Hippocampal formation (tissue), 2 donors: ENCODE results near the gene UACA.
"Not testable (repeated sequence)": the region's sequence is repeated elsewhere in the genome, so short reads cannot be mapped to it uniquely, and the experiment has no call there.

Experiments used
- DNase-seq, 2 donors: peaks; one replicate each; lab custom pipeline; 2025; lab: John Stamatoyannopoulos, UW

Gene UACA

DNA sequence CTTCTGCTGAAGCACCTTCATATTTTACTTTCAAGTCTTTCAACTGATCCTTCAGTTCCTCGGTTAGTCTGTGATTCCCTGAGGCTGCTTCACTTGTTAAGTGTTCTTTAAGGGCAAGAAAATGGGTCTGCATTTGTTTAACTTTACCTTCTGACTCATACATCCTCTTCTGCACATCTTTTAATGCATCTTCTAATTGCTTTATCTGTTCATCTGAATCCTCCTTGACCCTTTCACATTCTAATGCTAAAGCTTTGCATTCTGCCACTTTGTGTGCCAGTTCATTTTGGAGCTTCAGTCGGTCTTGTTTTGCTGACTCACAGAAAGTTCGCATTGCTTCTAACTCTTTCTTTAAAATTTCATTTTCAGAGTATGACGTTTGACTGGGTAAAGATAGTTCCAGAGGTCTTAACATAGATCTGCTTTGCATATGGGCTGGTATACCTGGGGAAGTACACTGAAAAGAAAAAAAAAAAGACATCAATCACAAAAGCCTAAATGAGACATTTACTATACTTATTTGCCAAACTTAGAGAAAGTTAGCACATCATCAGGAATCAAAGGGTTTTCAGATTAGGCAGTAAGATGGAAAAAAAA, 94.3 kb downstream of the UACA start:
- DNase-seq = no peak

DNA sequence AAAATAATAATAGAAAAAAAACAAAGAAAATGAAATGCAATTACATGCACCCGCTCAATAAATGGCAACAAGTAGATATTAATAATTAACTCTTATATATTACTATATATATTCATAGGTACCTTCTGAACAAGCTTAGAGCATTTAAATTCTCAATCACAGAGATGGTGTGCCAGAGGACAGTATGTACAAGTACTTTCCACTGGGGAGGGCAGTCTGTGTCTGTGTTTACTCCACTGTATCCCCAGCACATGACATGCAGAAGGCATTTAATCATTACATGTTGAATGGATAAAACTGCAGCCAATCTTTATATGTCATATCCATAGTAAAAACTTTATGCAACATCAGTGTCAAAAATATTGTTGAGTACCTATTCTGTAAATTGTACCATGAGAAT, 97.8 kb downstream of the UACA start:
- no peak for DNase-seq

DNA sequence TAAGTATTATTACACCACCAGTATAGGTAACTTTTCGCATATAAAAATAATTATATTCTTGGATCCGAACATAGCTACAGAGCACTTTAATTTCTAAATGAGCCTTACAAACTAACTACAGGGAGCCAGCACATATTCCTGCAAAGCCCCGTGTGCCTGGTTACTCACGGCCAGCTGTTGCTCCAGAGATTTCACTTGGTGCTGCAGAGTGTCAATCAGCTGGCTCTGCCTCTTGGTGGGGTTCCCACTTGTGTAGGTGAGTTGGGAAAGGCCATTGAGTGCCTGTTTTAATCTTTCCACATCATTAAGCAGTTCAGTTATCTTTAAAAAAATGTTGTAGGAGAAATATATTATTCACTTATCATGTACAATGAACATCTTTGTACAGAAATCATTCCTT, 98.9 kb downstream of the UACA start:
- DNase-seq = no peak

DNA sequence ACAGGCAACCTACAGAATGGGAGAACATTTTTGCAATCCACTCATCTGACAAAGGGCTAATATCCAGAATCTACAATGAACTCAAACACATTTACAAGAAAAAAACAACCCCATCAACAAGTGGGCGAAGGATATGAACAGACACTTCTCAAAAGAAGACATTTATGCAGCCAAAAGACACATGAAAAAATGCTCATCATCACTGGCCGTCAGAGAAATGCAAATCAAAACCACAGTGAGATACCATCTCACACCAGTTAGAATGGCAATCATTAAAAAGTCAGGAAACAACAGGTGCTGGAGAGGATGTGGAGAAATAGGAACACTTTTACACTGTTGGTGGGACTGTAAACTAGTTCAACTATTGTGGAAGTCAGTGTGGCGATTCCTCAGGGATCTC, 100.3 kb downstream of the UACA start:
- not testable (repeated sequence) for DNase-seq

DNA sequence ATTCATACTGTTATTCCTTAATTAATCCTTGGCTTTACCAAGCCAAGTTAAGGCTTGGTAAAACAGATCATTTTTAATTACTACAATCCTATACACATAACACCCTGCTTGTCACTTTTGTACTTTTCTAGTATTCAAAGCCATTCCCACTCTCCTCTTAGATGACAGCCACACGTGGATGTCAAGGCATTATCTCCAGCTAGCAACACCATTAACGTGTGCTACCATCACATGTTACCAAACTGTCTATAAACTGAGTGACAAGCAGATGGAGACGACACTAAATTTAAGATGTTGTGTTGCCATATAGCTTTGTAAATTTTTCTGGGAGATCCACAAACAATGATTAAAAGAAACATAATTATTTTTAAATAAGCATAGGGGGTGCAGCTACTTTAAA, 103.7 kb downstream of the UACA start:
- DNase-seq = no peak

DNA sequence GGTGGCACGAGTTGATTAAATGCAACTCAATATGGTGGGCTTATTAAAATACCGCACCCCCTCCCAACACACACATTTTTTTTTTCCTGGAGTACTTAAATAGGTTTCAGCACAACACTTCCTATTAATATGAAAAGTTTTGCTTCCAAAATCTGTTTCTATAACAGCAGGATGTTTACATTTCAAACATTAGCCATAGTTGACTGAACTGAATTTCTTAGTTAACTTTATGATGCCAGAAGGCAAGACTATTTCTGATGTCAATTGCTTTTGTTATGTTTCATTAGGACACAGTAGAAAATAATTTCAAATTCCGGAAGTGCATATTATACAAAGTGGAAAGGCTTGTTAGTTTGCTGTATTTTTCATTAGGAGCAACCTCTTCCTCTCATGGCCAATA, 104.7 kb downstream of the UACA start:
- no peak for DNase-seq

DNA sequence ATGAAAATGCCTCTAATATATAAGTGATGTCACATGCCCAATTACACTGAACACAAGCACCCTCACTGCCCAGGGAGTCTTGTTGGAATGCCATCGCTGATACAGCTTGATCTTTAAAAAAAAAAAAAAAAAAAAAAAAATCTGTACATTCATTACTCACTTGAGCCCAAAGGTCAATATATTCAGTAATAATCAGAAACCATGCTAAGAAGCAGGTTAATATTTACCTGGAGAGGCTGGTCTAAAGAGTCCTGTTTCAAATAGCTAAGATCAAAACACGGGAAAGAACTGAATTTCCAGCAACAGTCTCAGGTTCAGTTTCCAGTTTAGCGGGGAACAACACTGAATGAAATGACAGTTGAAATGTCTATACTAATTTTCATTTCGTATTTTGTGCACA, 109.9 kb downstream of the UACA start:
- DNase-seq = no peak

DNA sequence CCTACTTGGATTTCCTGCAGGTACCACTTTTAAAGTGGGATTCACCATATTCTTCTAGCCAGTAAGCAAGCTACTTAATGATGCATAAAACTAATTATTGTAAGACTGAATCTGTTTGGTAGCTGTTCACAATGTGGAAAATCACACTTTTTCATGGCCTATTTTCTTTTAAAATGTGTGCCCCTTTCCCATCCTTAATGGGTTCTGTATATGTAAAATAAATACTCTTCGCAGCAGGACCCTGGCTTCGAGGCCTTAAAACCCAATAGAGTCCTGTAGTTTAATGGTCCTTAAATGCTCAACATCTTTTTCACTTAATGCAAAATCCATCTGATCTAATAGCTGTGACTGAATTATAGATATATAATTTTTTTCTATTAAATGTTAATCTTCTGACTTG, 111.0 kb downstream of the UACA start:
- DNase-seq = no peak

DNA sequence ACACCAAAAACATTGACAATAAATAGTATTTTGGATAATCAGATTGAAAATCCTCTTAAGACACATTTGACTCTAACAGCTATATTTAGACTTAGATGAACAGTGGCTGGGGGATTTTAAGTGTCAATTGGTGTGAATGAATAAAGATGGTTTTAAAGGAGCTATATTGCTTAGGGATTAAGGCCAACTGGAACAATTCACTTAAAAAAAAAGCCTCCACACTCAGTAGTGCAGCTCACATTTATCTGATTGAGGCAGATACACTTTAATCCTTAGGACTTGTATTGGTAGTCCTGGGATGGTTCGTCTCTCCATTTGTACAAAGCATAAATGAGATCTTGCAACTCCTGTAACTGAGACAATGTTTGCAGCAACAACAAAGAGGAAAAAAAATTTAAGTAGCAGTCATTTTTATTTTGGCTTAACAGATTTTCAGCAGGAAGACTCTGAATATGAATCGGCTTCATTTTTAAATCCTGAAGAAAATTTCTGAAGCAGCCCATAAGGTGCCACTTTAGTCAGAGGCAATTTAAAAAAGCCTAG, 112.0 kb downstream of the UACA start:
- DNase-seq = no peak

DNA sequence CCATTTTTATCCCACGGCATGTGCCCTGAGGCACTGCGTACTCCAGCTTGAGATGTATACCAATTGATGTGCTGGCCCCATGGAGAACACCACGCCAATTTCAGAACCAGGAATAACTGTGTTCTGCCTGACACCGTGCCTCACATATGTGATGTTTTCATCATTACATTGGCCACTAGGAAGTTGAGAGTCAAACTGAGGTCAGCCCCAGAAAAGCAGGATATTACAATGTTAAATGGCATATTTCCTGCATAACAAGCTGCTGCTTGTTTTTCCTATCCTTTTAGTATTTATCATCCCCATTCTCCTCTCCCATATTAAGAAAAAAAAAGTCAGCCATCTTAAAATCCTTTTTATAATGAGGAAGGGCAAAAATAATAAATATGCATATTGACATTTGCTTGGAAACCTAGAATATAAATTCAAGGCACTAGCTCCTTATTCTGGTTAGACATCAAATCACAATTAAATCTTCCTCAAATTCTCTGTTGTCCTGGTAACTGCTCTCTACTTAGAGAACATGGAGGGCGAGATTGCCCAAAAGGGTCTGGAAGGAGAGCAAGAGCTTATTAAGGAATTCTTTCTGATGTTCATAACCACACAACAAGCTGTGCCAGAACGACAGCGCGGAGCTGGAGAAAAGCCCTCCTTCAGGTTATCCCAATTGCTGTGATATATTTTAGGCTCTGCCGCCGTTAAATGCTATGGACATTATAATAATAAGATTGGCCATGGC, 112.6 kb downstream of the UACA start:
- no peak for DNase-seq

DNA sequence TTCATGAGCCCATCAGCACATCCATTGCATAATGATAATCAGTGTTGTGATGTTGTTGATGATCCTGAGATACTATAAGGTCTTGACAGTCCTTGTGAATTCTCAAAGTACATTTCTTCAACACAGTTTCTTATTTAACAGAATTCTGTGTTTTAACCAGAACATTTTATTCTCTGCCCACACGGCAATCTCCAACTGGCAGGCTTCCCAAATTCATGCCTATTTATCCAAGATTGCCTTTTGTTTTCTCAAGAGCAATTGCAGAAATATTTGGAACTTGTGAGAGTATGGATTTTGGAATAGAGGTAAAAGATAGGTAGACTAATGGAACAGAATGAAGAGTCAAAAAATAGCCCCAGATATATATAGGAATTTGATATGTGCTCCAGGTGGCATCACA, 116.0 kb downstream of the UACA start:
- DNase-seq = no peak

DNA sequence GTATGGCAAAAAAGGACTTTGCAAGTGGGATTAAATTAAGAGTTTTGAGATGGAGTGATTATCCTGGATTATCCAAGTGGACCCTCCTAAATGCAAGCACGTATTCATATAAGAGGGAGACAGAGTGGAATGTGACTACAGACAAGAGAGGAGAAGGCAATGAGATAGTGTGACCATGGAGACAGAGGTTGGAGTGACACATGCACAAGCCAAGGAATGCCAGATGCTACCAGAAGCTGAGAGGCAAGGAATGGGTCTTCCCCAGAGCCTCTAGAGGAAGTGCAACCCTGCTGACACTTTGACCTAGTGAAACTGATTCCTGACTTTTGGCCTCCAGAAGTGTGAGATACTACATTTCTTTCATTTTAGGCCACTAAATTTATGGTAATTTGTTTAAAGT, 117.2 kb downstream of the UACA start:
- DNase-seq = no peak

DNA sequence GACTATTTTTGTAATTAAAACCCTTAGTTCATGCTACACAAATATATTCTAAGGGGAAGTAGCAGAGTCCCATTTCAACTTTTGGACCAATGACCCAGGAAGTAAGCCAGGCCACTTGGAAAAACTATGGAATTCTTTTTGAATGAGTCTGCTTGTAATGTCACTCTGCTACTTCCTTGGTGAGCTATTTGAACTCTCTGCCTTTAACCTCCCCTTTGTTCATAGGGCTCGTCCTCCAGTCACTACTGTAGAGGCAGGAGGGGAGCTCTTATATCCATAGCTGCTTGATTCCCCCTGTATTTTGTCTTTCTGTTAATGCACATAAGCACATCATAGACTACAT, 119.6 kb downstream of the UACA start:
- DNase-seq = no peak

DNA sequence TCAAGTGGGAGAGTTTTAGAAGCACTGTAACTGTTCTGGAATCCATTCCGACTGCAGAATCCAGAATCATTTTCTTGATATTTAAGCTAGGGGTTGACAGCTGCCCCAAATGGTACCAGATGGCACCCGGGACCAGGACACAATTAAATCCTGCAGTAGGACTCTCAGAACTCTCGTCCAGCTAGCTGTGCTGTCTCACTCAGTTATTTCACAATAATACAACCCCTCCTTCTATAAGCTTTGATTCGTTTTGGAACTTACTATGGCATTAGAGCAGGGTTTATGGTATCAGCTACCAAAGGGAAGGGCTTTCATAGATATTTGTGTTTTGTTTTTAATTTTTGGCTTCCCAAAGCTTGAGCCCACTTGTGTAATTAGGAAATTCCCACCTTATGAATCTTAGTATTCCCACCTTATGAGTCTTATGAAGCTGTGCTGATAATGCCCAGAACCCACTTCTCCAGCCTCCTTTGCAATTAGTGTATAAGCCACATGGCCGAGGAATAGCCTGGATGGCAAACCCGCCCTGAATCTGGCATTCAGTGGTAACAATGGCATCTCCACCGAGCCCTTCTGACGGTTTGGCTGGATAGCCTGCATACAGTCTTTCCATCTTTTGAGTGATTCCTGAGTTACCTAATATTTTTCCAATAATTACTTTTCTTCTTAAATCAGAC, 120.1 kb downstream of the UACA start:
- no peak for DNase-seq

DNA sequence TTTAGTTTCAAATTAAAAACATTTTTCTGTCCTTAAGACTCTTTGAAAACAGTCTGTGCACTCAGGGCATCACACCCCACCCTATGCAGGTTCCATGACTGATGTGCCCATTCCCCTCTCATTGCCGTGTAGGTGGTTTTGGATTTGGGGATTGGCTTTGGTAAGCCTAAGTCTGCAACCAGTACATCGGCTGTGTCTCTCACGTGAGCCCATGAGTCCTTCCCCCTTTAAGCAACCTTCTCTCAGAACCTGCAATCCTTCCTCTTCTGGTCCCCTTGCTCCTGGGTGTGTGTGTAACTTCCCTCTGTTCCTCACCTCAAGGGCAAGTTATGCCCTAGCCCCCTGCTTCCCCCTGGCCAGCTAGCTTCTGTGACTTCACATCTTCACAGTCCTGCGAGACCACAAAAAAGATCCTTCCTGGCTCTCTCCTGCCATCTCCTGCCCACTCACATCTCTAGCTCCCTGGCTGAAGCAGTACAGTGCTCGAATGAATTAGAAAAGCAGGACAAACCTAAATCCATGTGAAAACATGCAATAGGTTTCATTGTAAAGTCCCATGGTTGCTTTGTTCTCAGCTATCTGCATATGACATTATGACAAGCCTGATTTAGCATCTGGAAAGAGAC, 126.7 kb downstream of the UACA start:
- peak; percentile 20 to 36 for DNase-seq

DNA sequence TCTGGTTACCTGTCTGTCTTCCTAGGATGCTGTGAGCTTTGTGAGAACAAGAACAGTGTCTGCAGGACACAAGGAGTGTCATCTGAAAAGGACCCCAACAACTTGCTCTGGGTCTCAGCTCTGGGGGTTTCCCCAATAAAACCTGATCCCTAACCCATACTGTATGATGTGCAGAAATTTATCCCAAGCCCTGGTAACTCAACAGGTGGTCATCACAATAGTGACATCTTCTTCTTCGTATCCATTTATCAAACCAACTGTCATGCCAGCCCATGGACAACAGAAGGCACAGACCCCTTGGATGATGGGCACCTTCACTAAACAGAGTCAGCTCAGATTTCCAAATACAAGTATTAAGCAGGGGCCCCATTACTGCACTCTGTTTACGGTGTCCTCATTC, 127.5 kb downstream of the UACA start:
- DNase-seq = no peak

DNA sequence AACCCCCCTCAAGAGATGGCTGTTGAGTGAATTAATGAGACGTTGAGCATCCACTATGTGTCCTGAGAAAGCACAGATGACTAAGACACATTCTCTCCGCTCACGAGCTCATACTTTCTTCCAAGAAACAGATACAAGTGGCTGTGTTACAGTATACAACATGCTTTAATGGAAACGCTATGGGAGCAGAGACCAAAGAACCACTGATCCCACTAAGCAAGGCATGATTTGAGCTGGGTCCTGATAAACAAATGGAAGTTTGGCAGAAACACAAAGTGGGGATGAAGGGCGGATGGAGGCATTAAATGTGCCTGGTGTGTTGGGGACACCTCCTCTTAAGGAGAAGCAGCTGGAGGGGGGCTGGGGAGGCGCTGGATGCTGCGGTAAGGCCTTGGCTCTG, 129.4 kb downstream of the UACA start:
- DNase-seq = no peak

DNA sequence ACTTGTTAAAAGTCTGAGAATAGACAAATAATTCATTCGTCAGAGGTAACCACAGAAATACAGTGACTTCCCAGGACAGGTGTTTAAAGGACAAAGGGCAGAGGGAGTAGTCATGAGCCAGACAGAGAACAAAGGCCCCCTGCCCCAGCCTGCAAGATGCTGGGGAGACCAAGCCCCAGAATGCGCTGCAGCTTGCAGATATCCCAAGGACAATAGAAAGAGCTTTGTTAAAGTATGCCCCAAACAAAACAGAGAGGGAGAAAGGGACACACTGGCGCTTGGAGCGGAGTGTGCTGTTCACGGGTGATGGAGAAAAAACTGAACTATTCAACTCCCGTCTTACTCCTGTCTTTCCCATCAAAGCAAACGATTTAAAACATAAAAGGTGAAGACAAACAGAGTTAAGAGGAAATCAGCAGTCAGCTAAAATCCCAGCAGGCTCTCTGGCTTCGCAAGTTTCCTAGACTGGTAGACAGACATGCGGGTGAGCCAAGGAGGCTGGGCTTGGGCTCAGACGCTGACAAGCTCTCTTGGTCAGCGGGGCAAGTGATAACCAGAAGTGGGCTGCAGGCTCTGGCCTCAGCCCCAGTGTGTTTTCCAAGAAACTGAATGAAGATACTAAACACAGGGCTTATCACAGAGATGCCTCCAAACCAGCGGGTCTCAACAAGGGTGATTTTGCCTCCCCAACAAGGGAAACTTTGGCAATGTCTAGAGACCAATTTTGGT, 130.1 kb downstream of the UACA start:
- no peak for DNase-seq

DNA sequence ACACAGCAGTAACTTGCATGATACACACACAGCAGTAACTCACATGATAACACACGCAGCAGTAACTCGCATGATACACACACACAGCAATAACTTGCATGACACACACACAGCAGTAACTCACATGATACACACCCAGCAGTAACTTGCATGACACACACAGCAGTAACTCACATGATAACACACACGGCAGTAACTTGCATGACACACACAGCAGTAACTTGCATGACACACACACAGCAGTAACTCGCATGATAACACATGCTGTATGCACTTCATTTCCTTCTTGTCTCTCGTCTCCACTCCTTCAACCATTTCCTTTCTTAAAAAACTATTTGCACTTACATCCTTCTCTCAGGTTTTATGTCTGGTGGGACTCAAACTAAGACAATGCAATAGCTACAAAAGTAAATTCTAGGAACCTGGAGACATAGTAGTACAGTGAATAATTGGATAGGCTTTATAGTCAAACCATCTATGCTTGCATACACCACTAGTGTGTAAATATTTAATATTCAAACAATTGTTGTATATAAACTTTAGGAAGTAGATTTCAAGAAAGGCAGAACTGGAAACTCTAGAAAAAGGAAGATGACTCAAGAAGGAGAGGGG, 130.8 kb downstream of the UACA start:
- no peak for DNase-seq

DNA sequence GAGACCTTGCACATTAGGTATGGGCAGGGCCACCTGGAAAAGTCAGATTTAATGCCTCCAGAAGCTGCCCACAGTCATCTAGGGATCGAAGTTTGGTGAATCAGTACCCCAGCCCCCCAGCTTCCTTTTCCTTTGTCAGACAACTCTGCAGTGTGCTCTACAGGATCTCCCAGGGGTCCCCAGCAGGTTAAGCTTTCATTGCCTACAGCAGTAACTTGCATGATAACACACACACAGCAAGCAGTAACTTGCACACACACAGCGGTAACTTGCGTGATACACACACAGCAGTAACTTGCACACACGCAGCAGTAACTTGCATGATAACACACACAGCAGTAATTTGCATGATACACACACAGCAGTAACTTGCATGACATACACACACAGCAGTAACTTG, 131.3 kb downstream of the UACA start:
- DNase-seq = no peak

DNA sequence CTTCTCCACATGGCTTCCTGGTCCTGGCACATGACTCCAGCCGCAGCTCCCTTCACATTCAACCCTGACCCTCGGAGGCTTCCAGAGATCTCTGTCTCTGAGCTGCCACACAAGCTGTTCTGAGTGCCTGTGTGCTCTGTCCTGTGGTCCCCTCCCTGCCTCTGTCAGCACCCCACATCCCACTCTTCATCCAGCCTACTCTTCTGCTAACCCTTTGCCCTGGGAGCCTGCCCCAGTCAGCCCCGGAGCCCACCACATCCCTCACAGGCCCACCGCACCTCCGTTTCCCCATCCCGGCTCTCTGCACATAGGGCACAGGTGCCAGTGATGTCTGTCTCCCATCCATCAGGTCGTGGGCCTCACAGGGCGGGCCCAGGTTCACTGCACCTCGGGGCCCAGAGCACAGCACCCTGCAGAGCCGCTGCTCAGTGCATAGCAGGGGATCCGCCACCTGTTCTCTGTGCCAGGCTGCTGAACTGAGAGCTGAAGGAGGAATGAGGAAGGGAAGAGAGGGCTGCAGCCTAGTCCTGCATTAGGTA, 133.6 kb downstream of the UACA start:
- no peak for DNase-seq

DNA sequence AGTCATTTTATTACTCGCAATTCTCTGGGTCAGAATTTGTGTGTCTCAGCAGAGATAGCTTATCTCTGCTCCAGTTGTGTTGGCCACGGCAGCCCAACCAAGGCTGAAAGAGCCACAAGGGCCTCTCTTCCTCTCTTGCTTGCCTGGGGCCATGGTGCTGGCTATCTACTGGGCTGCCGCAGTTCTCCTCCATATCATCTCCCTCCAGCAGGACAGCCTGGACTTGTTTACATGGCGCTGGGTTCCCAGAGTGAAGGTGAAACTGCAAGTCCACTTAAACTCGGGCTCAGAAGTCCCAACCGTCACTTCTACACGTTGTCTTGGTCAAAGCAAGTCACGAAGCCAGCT, 134.8 kb downstream of the UACA start:
- no peak for DNase-seq
